Esophagus (tissue), 2 donors: ENCODE measurements around the gene LIPH. TPM values are rescaled to one million over a fixed set of nuclear protein-coding genes. Genes with fewer than 3 reads are reported as not detected.
A peak's percentile ranks its signal among the peaks of the same experiment; 100 is the strongest.

Source experiments
- H3K27ac ChIP-seq, 2 donors: one replicate each; pipeline ENCODE4 v1.5.1; 2013; ENCODE audit warnings: low read depth in 2 of 2, mild to moderate bottlenecking in 2 of 2, inconsistent platforms in 1 of 2, low read length in 1 of 2, moderate library complexity in 1 of 2
- H3K27me3 ChIP-seq, 2 donors: one replicate each; pipeline ENCODE4 v1.6.1; 2013; ENCODE audit warnings: low read length in 2 of 2, control low read depth in 1 of 2, mild to moderate bottlenecking in 1 of 2; ENCODE audit not compliant: insufficient read depth in 2 of 2, control insufficient read depth in 1 of 2
- H3K36me3 ChIP-seq, 2 donors: one replicate each; pipeline ENCODE4 v1.6.1; 2013; ENCODE audit warnings: low read length in 1 of 2; ENCODE audit not compliant: control insufficient read depth in 2 of 2, insufficient read depth in 2 of 2
- H3K4me1 ChIP-seq, 2 donors: one replicate each; pipeline ENCODE4 v1.6.1; 2013; ENCODE audit warnings: low read length in 1 of 2; ENCODE audit not compliant: control insufficient read depth in 2 of 2, insufficient read depth in 2 of 2
- H3K4me3 ChIP-seq, 2 donors: one replicate each; pipeline ENCODE4 v1.5.1; 2013; ENCODE audit warnings: low read length in 2 of 2, mild to moderate bottlenecking in 2 of 2, low read depth in 1 of 2, moderate library complexity in 1 of 2
- H3K9me3 ChIP-seq, 2 donors: one replicate each; pipeline ENCODE4 v1.6.1; 2013; ENCODE audit warnings: mild to moderate bottlenecking in 2 of 2, low read depth in 1 of 2, low read length in 1 of 2, moderate library complexity in 1 of 2; ENCODE audit not compliant: control insufficient read depth in 2 of 2, insufficient read depth in 1 of 2
- WGBS, 2 donors: extraction: QIAGEN DNeasy Blood & Tissue Kit; methylation state at CpG; one replicate each; pipeline ENCODE4 v1.1.7; 2013; 5-methylcytosine and 5-hydroxymethylcytosine counted together
- polyA plus RNA-seq, 2 donors: library from polyadenylated mRNA; stranded (reverse); fragments of 200-250 nt; gene quantifications; one replicate each; pipeline ENCODE4 v1.2.3, GENCODE V29; 2013
- donor health status: healthy with polysubstance abuse.
- donor health status: Bipolar disorder and iron deficiency.

Gene LIPH
- polyA plus RNA-seq, 2 donors, result 11.1 to 14.2 TPM

- peak overlapping the region; percentile 44 to 64 for H3K27ac ChIP-seq
- H3K4me1 ChIP-seq, result no peaks in the 10 kb centered on the region
- H3K27me3 ChIP-seq, result no peaks in the 10 kb centered on the region
- peak overlapping the region in 1 of 2 donors; percentile 33 for H3K4me3 ChIP-seq
- no peaks in the 10 kb centered on the region for H3K9me3 ChIP-seq
- no peaks in the 10 kb centered on the region for H3K36me3 ChIP-seq
- WGBS, 2 donors, result 88 to 91% methylated on average over 3 of the region's 3 CpGs
Observed at GRCh38 chr3:185549651-185550111, 2.7 kb downstream of the LIPH start.

GRCh38 chr3:185549122-185549521 lies 3.3 kb downstream of the LIPH start:
- 19 to 20% methylated on average over 3 of the region's 3 CpGs for WGBS, 2 donors
- Histone ChIP-seq H3K27me3 (no peaks in the 10 kb centered on the region), H3K27ac (peak overlapping the region; percentile 34 to 74), H3K36me3 (no peaks in the 10 kb centered on the region), H3K9me3 (no peaks in the 10 kb centered on the region), H3K4me3 (no peak overlapping the region), H3K4me1 (no peaks in the 10 kb centered on the region)

- H3K9me3 ChIP-seq, result no peaks in the 10 kb centered on the region
- WGBS, 2 donors, result 87 to 89% methylated on average over 7 of the region's 7 CpGs
- no peak overlapping the region for H3K4me3 ChIP-seq
- no peaks in the 10 kb centered on the region for H3K27me3 ChIP-seq
- H3K4me1 ChIP-seq, result no peaks in the 10 kb centered on the region
- H3K36me3 ChIP-seq, result no peaks in the 10 kb centered on the region
- no peak overlapping the region for H3K27ac ChIP-seq
Observed at GRCh38 chr3:185540695-185541094, 11.7 kb downstream of the LIPH start.

- Histone ChIP-seq H3K27me3 (no peaks in the 10 kb centered on the region), H3K9me3 (no peaks in the 10 kb centered on the region), H3K4me3 (no peak overlapping the region), H3K36me3 (no peaks in the 10 kb centered on the region), H3K4me1 (no peaks in the 10 kb centered on the region), H3K27ac (no peak overlapping the region)
- 73 to 79% methylated on average over 2 of the region's 2 CpGs for WGBS, 2 donors
Observed at GRCh38 chr3:185539934-185540333, 12.5 kb downstream of the LIPH start.

- no peaks in the 10 kb centered on the region for H3K9me3 ChIP-seq
- H3K27ac ChIP-seq, result peak overlapping the region; percentile 88 to 94
- H3K4me1 ChIP-seq, result no peaks in the 10 kb centered on the region
- no peaks in the 10 kb centered on the region for H3K27me3 ChIP-seq
- 23 to 31% methylated on average over 9 of the region's 9 CpGs for WGBS, 2 donors
- H3K36me3 ChIP-seq, result no peaks in the 10 kb centered on the region
- H3K4me3 ChIP-seq, result no peak overlapping the region
Observed at GRCh38 chr3:185537369-185537970, 14.9 kb downstream of the LIPH start.

- Histone ChIP-seq H3K4me3 (no peak overlapping the region), H3K4me1 (no peaks in the 10 kb centered on the region), H3K27me3 (no peaks in the 10 kb centered on the region), H3K9me3 (no peaks in the 10 kb centered on the region), H3K27ac (no peak overlapping the region), H3K36me3 (no peaks in the 10 kb centered on the region)
- 87 to 93% methylated on average over 2 of the region's 2 CpGs for WGBS, 2 donors
Observed at GRCh38 chr3:185534511-185534910, 17.9 kb downstream of the LIPH start.

- Histone ChIP-seq H3K4me3 (no peak overlapping the region), H3K36me3 (no peaks in the 10 kb centered on the region), H3K27me3 (no peaks in the 10 kb centered on the region), H3K4me1 (no peaks in the 10 kb centered on the region), H3K9me3 (no peaks in the 10 kb centered on the region), H3K27ac (no peak overlapping the region)
- 53 to 59% methylated on average over 5 of the region's 5 CpGs for WGBS, 2 donors
Observed at GRCh38 chr3:185532901-185533300, 19.5 kb downstream of the LIPH start.

GRCh38 chr3:185530856-185531255 lies 21.5 kb downstream of the LIPH start:
- H3K27ac ChIP-seq, result no peak overlapping the region
- peaks cover 0 to 6% of the 10 kb centered on the region in 2 donors for H3K4me1 ChIP-seq
- no peaks in the 10 kb centered on the region for H3K27me3 ChIP-seq
- WGBS, 2 donors, result 52 to 59% methylated on average over 5 of the region's 5 CpGs
- no peaks in the 10 kb centered on the region for H3K36me3 ChIP-seq
- H3K9me3 ChIP-seq, result no peaks in the 10 kb centered on the region
- no peak overlapping the region for H3K4me3 ChIP-seq

GRCh38 chr3:185528532-185528931 lies 23.9 kb downstream of the LIPH start:
- WGBS, 2 donors, result 70 to 75% methylated on average over 6 of the region's 6 CpGs
- no peaks in the 10 kb centered on the region for H3K9me3 ChIP-seq
- H3K36me3 ChIP-seq, result no peaks in the 10 kb centered on the region
- H3K4me3 ChIP-seq, result no peak overlapping the region
- H3K27me3 ChIP-seq, result no peaks in the 10 kb centered on the region
- peaks cover 0 to 6% of the 10 kb centered on the region in 2 donors for H3K4me1 ChIP-seq
- peak overlapping the region in 1 of 2 donors; percentile 41 for H3K27ac ChIP-seq

- no peak overlapping the region for H3K4me3 ChIP-seq
- H3K27me3 ChIP-seq, result no peaks in the 10 kb centered on the region
- H3K36me3 ChIP-seq, result no peaks in the 10 kb centered on the region
- peaks cover 0 to 6% of the 10 kb centered on the region in 2 donors for H3K4me1 ChIP-seq
- peak overlapping the region; percentile 18 to 75 for H3K27ac ChIP-seq
- H3K9me3 ChIP-seq, result no peaks in the 10 kb centered on the region
- 48 to 56% methylated on average over 9 of the region's 9 CpGs for WGBS, 2 donors
Observed at GRCh38 chr3:185527364-185527763, 25.0 kb downstream of the LIPH start.
